ENCODE results near the gene D2HGDH. TPM values are rescaled to one million over a fixed set of nuclear protein-coding genes. Genes with fewer than 3 reads are reported as not detected.
"Not testable (repeated sequence)": the region's sequence is repeated elsewhere in the genome, so short reads cannot be mapped to it uniquely, and the experiment has no call there.

D2HGDH gene
- total RNA-seq, 2 experiments from 2014 or later, result 21.6 to 26.2 TPM

GRCh38 chr2:241817126-241817820 is 82.8 kb downstream of the D2HGDH start:
- Mint-ChIP-seq H3K4me3 (no peak overlapping the region), H3K9me3 (ENCODE audit: low read depth) (no peaks in the 10 kb centered on the region), H3K27ac (no peak overlapping the region), H3K4me1 (peaks cover 13% of the 10 kb centered on the region), H3K27me3 (peaks cover 3% of the 10 kb centered on the region), H3K36me3 (no peaks in the 10 kb centered on the region)
- no peak for ATAC-seq
- peak; percentile 38 for DNase-seq
- CTCF ChIA-PET, result no interaction called here

- H3K36me3 Mint-ChIP-seq; H3K4me3 Mint-ChIP-seq; H3K9me3 Mint-ChIP-seq (ENCODE audit: low read depth); ATAC-seq; CTCF ChIA-PET; H3K27me3 Mint-ChIP-seq; H3K27ac Mint-ChIP-seq; DNase-seq: not testable (repeated sequence)
- H3K4me1 Mint-ChIP-seq, result peaks cover 16% of the 10 kb centered on the region
Measured at GRCh38 chr2:241817821-241818215, 83.4 kb downstream of the D2HGDH start.

Other genes with a start within 250 kb of the D2HGDH start
- 100 to 1,000 TPM; 108 to 130 TPM for gene STK25, start 226.0 kb upstream of the D2HGDH start, total RNA-seq
- gene BOK, start 175.9 kb upstream of the D2HGDH start, total RNA-seq, result not detected
- gene THAP4, start 97.5 kb upstream of the D2HGDH start, total RNA-seq, result 10 to 100 TPM; 38.1 to 39.3 TPM
- gene ATG4B, start 96.9 kb upstream of the D2HGDH start, total RNA-seq, result 10 to 100 TPM; 91.4 to 95.3 TPM
- 10 to 100 TPM; 79.9 to 95.5 TPM for gene DTYMK, start 47.8 kb upstream of the D2HGDH start, total RNA-seq
- 10 to 100 TPM; 26.3 to 28.0 TPM for gene ING5, start 32.6 kb upstream of the D2HGDH start, total RNA-seq
- gene GAL3ST2, start 42.2 kb downstream of the D2HGDH start, total RNA-seq, result under 1 TPM in 1 of 2 experiments, not detected in 1; 0.20 TPM
- gene NEU4, start 74.6 kb downstream of the D2HGDH start, total RNA-seq, result under 1 TPM in 1 of 2 experiments, not detected in 1; 0.12 TPM
- gene PDCD1, start 124.3 kb downstream of the D2HGDH start, total RNA-seq, result 1 to 10 TPM; 2.2 to 4.1 TPM
- gene RTP5, start 135.1 kb downstream of the D2HGDH start, total RNA-seq, result not detected